Activated CD8-positive, alpha-beta memory T cell treated with anti-CD3 and anti-CD28 coated beads for 24 hours (primary cell): ENCODE results near the gene LIPC.

Source experiments
- DNase-seq: peaks from one replicate; pipeline ENCODE4 v3.0.0-alpha.2; 2020

LIPC gene

GRCh38 chr15:58460116-58460790, 28.5 kb downstream of the LIPC start:
- no peak for DNase-seq

- no peak for DNase-seq
Observed at GRCh38 chr15:58460872-58461271, 29.1 kb downstream of the LIPC start.

GRCh38 chr15:58462547-58462946, 30.8 kb downstream of the LIPC start:
- no peak for DNase-seq

- DNase-seq, result no peak
Observed at GRCh38 chr15:58462973-58463663, 31.3 kb downstream of the LIPC start.

- no peak for DNase-seq
Observed at GRCh38 chr15:58463815-58464650, 32.2 kb downstream of the LIPC start.

GRCh38 chr15:58465070-58465469, 33.3 kb downstream of the LIPC start:
- no peak for DNase-seq

GRCh38 chr15:58465866-58466517, 34.2 kb downstream of the LIPC start:
- no peak for DNase-seq

- DNase-seq, result no peak
Observed at GRCh38 chr15:58466566-58466965, 34.8 kb downstream of the LIPC start.

- no peak for DNase-seq
Observed at GRCh38 chr15:58467121-58467721, 35.4 kb downstream of the LIPC start.

GRCh38 chr15:58467722-58468423, 36.1 kb downstream of the LIPC start:
- no peak for DNase-seq

GRCh38 chr15:58469432-58470353, 37.9 kb downstream of the LIPC start:
- no peak for DNase-seq

- DNase-seq, result no peak
Observed at GRCh38 chr15:58471348-58471747, 39.6 kb downstream of the LIPC start.

GRCh38 chr15:58472221-58472620, 40.4 kb downstream of the LIPC start:
- no peak for DNase-seq

- peak; percentile 74 for DNase-seq
Observed at GRCh38 chr15:58472821-58473581, 41.2 kb downstream of the LIPC start.

GRCh38 chr15:58473724-58474123, 41.9 kb downstream of the LIPC start:
- DNase-seq, result no peak

GRCh38 chr15:58474741-58475323, 43.0 kb downstream of the LIPC start:
- DNase-seq, result no peak

GRCh38 chr15:58475573-58476524, 44.1 kb downstream of the LIPC start:
- DNase-seq, result no peak

GRCh38 chr15:58476525-58477162, 44.9 kb downstream of the LIPC start:
- DNase-seq, result no peak
